ENCODE results near the gene USP37.
A peak's percentile ranks its signal among the peaks of the same experiment; 100 is the strongest.

USP37 gene

GRCh38 chr2:218465987-218466633 is 102.0 kb downstream of the USP37 start:
- Histone ChIP-seq H3K27me3 (no peaks in the 10 kb centered on the region), H3K36me3 (peaks cover 3 to 59% (median 6%) of the 10 kb centered on the region in 3 donors), H3K9me3 (no peaks in the 10 kb centered on the region), H3K4me1 (no peaks in the 10 kb centered on the region), H3K27ac (no peak overlapping the region), H3K4me3 (no peak overlapping the region)
- intact Hi-C loops (cut with DNase I; ENCODE audit: low total_unique reads) = loop anchor here (5.0 kb wide), 2 partner anchors 59 to 164 kb away; no protein-coding TSS in a partner anchor
- DNase-seq = no peak
- peak; percentile 45 to 59 for TF ChIP-seq CTCF (IDR thresholded peaks at IDR 0.05)

- no peak overlapping the region for H3K4me3 ChIP-seq
- no peak overlapping the region for H3K27ac ChIP-seq
- no peak for TF ChIP-seq CTCF (IDR thresholded peaks at IDR 0.05)
- peaks cover 46 to 88% (median 47%) of the 10 kb centered on the region in 3 donors for H3K36me3 ChIP-seq
- no peaks in the 10 kb centered on the region for H3K4me1 ChIP-seq
- no peak for DNase-seq
- no peaks in the 10 kb centered on the region for H3K9me3 ChIP-seq
- H3K27me3 ChIP-seq = no peaks in the 10 kb centered on the region
- intact Hi-C loops (cut with DNase I; ENCODE audit: low total_unique reads) = no loop called here
These were observed 109.6 kb downstream of the USP37 start for GRCh38 chr2:218458598-218458997.

DNA sequence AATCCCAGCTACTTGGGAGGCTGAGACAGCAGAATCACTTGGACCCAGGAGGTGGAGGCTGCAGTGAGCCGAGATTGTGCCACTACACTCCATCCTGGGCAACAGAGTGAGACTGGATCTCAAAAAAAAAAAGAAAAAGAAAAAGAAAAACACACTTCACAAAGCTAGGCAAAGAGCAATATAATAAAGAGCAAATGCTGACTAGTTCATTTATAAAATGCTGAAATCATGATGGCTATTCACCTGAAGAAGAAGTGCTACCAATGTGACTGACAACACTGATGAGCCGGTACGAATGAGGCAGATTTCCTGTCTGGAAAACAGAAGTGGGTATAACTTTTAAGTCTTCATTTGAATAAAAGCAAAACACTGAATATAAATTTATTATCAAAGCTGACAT is 111.3 kb downstream of the USP37 start:
- TF ChIP-seq CTCF (IDR thresholded peaks at IDR 0.05) = no peak
- Histone ChIP-seq H3K9me3 (no peaks in the 10 kb centered on the region), H3K4me1 (no peaks in the 10 kb centered on the region), H3K27me3 (no peaks in the 10 kb centered on the region), H3K4me3 (no peak overlapping the region), H3K27ac (no peak overlapping the region), H3K36me3 (peaks cover 45 to 82% (median 51%) of the 10 kb centered on the region in 3 donors)
- no peak for DNase-seq
- intact Hi-C loops (cut with DNase I; ENCODE audit: low total_unique reads) = no loop called here

DNA sequence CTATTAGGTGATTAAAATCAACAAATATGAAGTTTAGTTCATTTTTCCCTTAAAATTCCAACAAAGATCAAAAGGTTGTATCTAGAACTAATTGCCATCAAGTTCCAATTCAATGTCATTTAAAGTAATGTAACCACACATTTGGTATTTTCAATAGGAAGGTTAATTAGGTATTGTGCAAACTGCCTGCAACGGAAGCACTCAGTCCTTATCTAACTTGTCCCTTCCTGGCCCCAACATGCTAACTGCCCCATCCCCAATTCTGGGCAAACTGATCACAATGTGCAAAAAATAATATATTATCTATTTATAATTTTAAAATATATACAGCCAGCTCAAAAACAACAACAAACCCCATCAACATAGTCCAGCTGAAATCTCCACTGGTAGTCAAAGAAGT is 116.1 kb downstream of the USP37 start:
- Histone ChIP-seq H3K36me3 (peaks cover 31 to 73% (median 69%) of the 10 kb centered on the region in 3 donors), H3K27me3 (no peaks in the 10 kb centered on the region), H3K4me3 (no peak overlapping the region), H3K4me1 (no peaks in the 10 kb centered on the region), H3K27ac (no peak overlapping the region), H3K9me3 (no peaks in the 10 kb centered on the region)
- no peak for TF ChIP-seq CTCF (IDR thresholded peaks at IDR 0.05)
- DNase-seq = no peak
- intact Hi-C loops (cut with DNase I; ENCODE audit: low total_unique reads) = no loop called here

GRCh38 chr2:218448934-218449333 is 119.2 kb downstream of the USP37 start:
- intact Hi-C loops (cut with DNase I; ENCODE audit: low total_unique reads) = no loop called here
- Histone ChIP-seq H3K4me3 (no peak overlapping the region), H3K27ac (no peak overlapping the region), H3K27me3 (no peaks in the 10 kb centered on the region), H3K4me1 (no peaks in the 10 kb centered on the region), H3K36me3 (peaks cover 5 to 52% (median 47%) of the 10 kb centered on the region in 3 donors), H3K9me3 (no peaks in the 10 kb centered on the region)
- DNase-seq = no peak
- no peak for TF ChIP-seq CTCF (IDR thresholded peaks at IDR 0.05)

All from tibial artery (tissue), 4 donors.